Nucleus accumbens (tissue), 56 donors: ENCODE measurements around the gene RAI1.
"Not testable (repeated sequence)": the region's sequence is repeated elsewhere in the genome, so short reads cannot be mapped to it uniquely, and the experiment has no call there.

Experiments
- DNase-seq, 56 donors: peaks; one replicate each; lab custom pipeline; 2025; lab: John Stamatoyannopoulos, UW

RAI1 gene

GRCh38 chr17:17681187-17681743 lies at the start of gene RAI1:
TSS of gene RAI1 (plus strand) at chr17:17681458. CDS start at chr17:17792949, 111,491 bp downstream.
- peak in 48 of 56 donors; percentile 13 to 81 (median 58) for DNase-seq

- DNase-seq: not testable (repeated sequence)
Measured at GRCh38 chr17:17632690-17633089, 48.6 kb upstream of the RAI1 start.

- no peak for DNase-seq
Measured at GRCh38 chr17:17633310-17633709, 47.9 kb upstream of the RAI1 start.

- DNase-seq: no peak
Measured at GRCh38 chr17:17635126-17635525, 46.1 kb upstream of the RAI1 start.

GRCh38 chr17:17635537-17636271 lies 45.6 kb upstream of the RAI1 start:
- DNase-seq: not testable (repeated sequence)

GRCh38 chr17:17636272-17636885 lies 44.9 kb upstream of the RAI1 start:
- DNase-seq: no peak

- no peak for DNase-seq
Measured at GRCh38 chr17:17638467-17638866, 42.8 kb upstream of the RAI1 start.

GRCh38 chr17:17639661-17640270 lies 41.5 kb upstream of the RAI1 start:
- DNase-seq: peak in 1 of 56 donors; percentile 12

GRCh38 chr17:17641621-17642409 lies 39.4 kb upstream of the RAI1 start:
- peak in 52 of 56 donors; percentile 14 to 90 (median 54) for DNase-seq

GRCh38 chr17:17645148-17645547 lies 36.1 kb upstream of the RAI1 start:
- DNase-seq: not testable (repeated sequence)

GRCh38 chr17:17645961-17646360 lies 35.3 kb upstream of the RAI1 start:
- no peak for DNase-seq

- no peak for DNase-seq
Measured at GRCh38 chr17:17647524-17648178, 33.6 kb upstream of the RAI1 start.

- no peak for DNase-seq
Measured at GRCh38 chr17:17648762-17649161, 32.5 kb upstream of the RAI1 start.

GRCh38 chr17:17650959-17651358 lies 30.3 kb upstream of the RAI1 start:
- no peak for DNase-seq

GRCh38 chr17:17653343-17653742 lies 27.9 kb upstream of the RAI1 start:
- no peak for DNase-seq

GRCh38 chr17:17659340-17659739 lies 21.9 kb upstream of the RAI1 start:
- DNase-seq: no peak

GRCh38 chr17:17661134-17661533 lies 20.1 kb upstream of the RAI1 start:
- no peak for DNase-seq

GRCh38 chr17:17661834-17662385 lies 19.3 kb upstream of the RAI1 start:
- no peak for DNase-seq

GRCh38 chr17:17663160-17664063 lies 17.8 kb upstream of the RAI1 start:
- peak in 44 of 56 donors; percentile 10 to 87 (median 53) for DNase-seq
